T-helper 2 cell treated with Interferon-gamma antibody and Interleukin-4, amounts not matched to agents 5 μg/mL and 100 μg/mL, for 36 hours (primary cell): ENCODE measurements around the gene SMIM45.

ENCODE experiments used
- DNase-seq: peaks from one replicate; pipeline ENCODE4 v3.0.0; 2021; ENCODE audit warnings: low spot score
- H3K27ac Mint-ChIP-seq: one replicate; pipeline ENCODE4 v1.8.0; 2021; ENCODE audit warnings: mild to moderate bottlenecking, mixed read lengths
- H3K27me3 Mint-ChIP-seq: one replicate; pipeline ENCODE4 v1.8.0; 2021; ENCODE audit warnings: low read depth, mixed read lengths
- H3K36me3 Mint-ChIP-seq: one replicate; pipeline ENCODE4 v1.8.0; 2021; ENCODE audit warnings: low read depth, mixed read lengths
- H3K4me1 Mint-ChIP-seq: one replicate; pipeline ENCODE4 v1.8.0; 2021; ENCODE audit warnings: low read depth, mixed read lengths
- H3K4me3 Mint-ChIP-seq: one replicate; pipeline ENCODE4 v1.8.0; 2022; ENCODE audit warnings: mild to moderate bottlenecking, moderate library complexity, mixed read lengths
- H3K9me3 Mint-ChIP-seq: one replicate; pipeline ENCODE4 v1.8.0; 2021; ENCODE audit warnings: mixed read lengths

SMIM45 gene

DNA sequence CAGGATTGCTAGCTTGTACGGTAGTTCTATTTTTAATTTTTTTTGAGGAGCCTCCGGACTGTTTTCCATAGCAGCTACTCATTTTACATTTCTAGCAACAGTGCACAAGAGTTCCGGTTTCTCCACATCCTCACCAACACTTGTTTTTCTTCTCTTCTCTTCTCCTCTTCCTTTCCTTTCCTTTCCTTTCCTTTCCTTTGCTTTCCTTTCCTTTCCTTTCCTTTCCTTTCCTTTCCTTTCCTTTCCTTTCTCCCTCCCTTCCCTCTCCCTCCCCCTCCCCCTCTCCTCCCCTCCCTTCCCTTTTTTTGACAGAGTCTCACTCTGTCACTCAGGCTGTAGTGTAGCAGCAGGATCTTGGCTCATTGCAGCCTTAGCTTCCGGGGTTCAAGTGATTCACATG lies 56.0 kb downstream of the SMIM45 start:
- peaks cover 6% of the 10 kb centered on the region for H3K4me1 Mint-ChIP-seq
- peaks cover 2% of the 10 kb centered on the region for H3K27me3 Mint-ChIP-seq
- DNase-seq, result no peak
- H3K4me3 Mint-ChIP-seq, result no peak overlapping the region
- no peak overlapping the region for H3K27ac Mint-ChIP-seq
- peaks cover 37% of the 10 kb centered on the region for H3K9me3 Mint-ChIP-seq
- peaks cover 9% of the 10 kb centered on the region for H3K36me3 Mint-ChIP-seq
